Measurements from ENCODE around the gene PPP4R3B. TPM values are rescaled to one million over a fixed set of nuclear protein-coding genes. Genes with fewer than 3 reads are reported as not detected.

PPP4R3B gene
- total and polyA plus RNA-seq, 2 of the 13 experiments (the other 11 are each of a cell fraction or from before 2014, with no cell fraction given): 24.2 to 53.0 TPM

DNA sequence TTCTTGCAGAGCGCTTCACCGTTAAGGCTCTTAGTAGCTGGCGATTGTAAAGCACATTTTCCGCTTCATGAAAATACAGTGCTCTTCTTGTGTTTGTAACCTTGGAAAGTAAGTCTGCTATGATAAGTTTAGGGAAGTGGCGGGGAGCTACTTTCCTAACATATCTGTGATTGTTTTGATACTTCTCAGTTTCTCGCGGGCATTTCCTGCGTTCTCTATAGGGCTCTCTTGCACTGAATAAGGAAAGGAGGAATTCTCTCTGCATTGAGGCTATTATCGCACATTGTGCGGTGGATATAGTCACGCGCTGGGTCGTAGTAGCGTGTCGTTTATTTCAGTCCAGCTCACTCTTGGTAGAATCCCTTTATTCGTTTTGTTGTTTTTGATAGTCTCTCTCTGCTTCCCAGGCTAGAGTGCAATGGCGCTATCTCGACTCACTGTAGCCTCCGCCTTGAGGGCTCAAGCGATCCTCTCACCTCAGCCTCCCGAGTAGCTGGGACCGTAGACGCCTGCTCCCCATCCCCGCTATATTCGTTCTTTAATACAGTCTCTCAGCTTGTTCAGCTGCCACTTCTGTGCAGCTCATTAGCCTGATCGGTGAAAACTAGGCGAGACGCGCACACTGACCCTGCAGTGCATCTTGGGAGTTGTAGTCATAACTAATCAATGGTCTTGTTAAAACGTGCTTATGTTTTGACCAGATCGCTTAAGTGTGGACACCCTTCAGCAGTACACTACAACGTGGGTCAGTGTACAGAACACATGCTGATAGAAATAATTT is 1.0 kb upstream of the PPP4R3B start (continued):
- no peak for TF ChIP-seq MTF2 (CRISPR knock-in tag; IDR thresholded peaks at IDR 0.05; ENCODE audit: borderline replicate concordance)
- no peak for TF ChIP-seq ZNF569 (CRISPR knock-in tag; IDR thresholded peaks at IDR 0.05; ENCODE audit: borderline replicate concordance)
- no peak for TF ChIP-seq SYNCRIP (IDR thresholded peaks at IDR 0.05; ENCODE audit: insufficient read depth, low read depth, low read length)
- no peak for TF ChIP-seq CREBL2 (CRISPR knock-in tag; IDR thresholded peaks at IDR 0.05; ENCODE audit: borderline replicate concordance)
- no peak for TF ChIP-seq ZNF570 (CRISPR knock-in tag; IDR thresholded peaks at IDR 0.05; ENCODE audit: borderline replicate concordance)
- no peak for TF ChIP-seq AKAP8 (CRISPR knock-in tag; IDR thresholded peaks at IDR 0.05)
- TF ChIP-seq ZNF746 (CRISPR knock-in tag; IDR thresholded peaks at IDR 0.05): no peak; the same call in 1 of the 2 replicates
- TF ChIP-seq ZC3H4 (CRISPR knock-in tag; IDR thresholded peaks at IDR 0.05; ENCODE audit: borderline replicate concordance): no peak
- TF ChIP-seq ZNF468 (CRISPR knock-in tag; IDR thresholded peaks at IDR 0.05): no peak

GRCh38 chr2:55618025-55618274 is 528 bp upstream of the PPP4R3B start:
- H3K4me3 ChIP-seq (replicated peaks in 1 of 3; ENCODE audit: insufficient read depth in 1 of 3, low read depth in 2 of 3, low read length in 3 of 3): peak overlapping the region; percentile 68 to 99 (median 90)
- in situ Hi-C loops (cut with HindIII; ENCODE audit: extremely low pct_ligation_motif_present, low pct_unique_long_range_greater_than_20kb) (no loop called here), intact Hi-C loops (cut with micrococcal nuclease; ENCODE audit: unreplicated experiment) (loop anchor here (5.0 kb wide), 1 partner anchor 201 kb away; the partner anchor contains the start of gene CCDC88A)
- no peaks in the 10 kb centered on the region for H3K9me3 ChIP-seq (ENCODE audit: low read length)
- ATAC-seq (no peak), DNase-seq (ENCODE audit: low spot score) (no peak), FAIRE-seq (no peak)
- ChIA-PET POLR2A (interaction anchor here (0.6 to 2.8 kb wide), 9 partner anchors 8 to 568 kb away, joined by 3 to 20 read pairs (median 5); partner anchors contain the start of genes CFAP36 and RTN4), CTCF (ENCODE audit: low intra/inter-chr PET ratio, low total read pairs) (no interaction called here)
- WGBS (ENCODE audit: low lambda C conversion rate): 1% methylated on average over 10 of the region's 10 CpGs
- peaks cover 0 to 24% of the 10 kb centered on the region in 2 experiments; a peak in 4 of 5 replicates for H3K36me3 ChIP-seq (replicated peaks in 1 of 2; ENCODE audit: control insufficient read depth in 1 of 2, insufficient read depth in 2 of 2, low read length in 2 of 2)
- H3K4me2 ChIP-seq (ENCODE audit: low read depth, low read length): peak overlapping the region; percentile 98
- H4K20me1 ChIP-seq (ENCODE audit: insufficient read depth, low read length): peaks cover 31% of the 10 kb centered on the region
- peaks cover 0 to 5% of the 10 kb centered on the region in 2 experiments; a peak in 1 of 5 replicates for H3K27me3 ChIP-seq (ENCODE audit: control insufficient read depth in 1 of 2, insufficient read depth in 2 of 2, low read length in 2 of 2)
- H3K27ac ChIP-seq (ENCODE audit: extremely low read length, insufficient read depth, low read length): peak overlapping the region; percentile 95
- peak overlapping the region; percentile 99 for H3K9ac ChIP-seq (ENCODE audit: insufficient read depth, low read depth, low read length)
- peaks cover 42% of the 10 kb centered on the region for H3K4me1 ChIP-seq (ENCODE audit: insufficient read depth, low read length)
- BruUV-seq (replicated peaks): no TSS peak
- H3K79me2 ChIP-seq (ENCODE audit: insufficient read depth, low read length): peaks cover 85% of the 10 kb centered on the region
- H2AFZ ChIP-seq (ENCODE audit: low read length): no peak overlapping the region
- TF ChIP-seq, protein P1, sequence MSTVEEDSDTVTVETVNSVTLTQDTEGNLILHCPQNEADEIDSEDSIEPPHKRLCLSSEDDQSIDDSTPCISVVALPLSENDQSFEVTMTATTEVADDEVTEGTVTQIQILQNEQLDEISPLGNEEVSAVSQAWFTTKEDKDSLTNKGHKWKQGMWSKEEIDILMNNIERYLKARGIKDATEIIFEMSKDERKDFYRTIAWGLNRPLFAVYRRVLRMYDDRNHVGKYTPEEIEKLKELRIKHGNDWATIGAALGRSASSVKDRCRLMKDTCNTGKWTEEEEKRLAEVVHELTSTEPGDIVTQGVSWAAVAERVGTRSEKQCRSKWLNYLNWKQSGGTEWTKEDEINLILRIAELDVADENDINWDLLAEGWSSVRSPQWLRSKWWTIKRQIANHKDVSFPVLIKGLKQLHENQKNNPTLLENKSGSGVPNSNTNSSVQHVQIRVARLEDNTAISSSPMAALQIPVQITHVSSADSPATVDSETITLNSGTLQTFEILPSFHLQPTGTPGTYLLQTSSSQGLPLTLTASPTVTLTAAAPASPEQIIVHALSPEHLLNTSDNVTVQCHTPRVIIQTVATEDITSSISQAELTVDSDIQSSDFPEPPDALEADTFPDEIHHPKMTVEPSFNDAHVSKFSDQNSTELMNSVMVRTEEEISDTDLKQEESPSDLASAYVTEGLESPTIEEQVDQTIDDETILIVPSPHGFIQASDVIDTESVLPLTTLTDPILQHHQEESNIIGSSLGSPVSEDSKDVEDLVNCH (CRISPR knock-in tag; IDR thresholded peaks at IDR 0.05): no peak
- peak; percentile 63; the same call in 1 of the 2 replicates for TF ChIP-seq NR2F2 (IDR thresholded peaks at IDR 0.05; ENCODE audit: borderline replicate concordance, low read depth)
- TF ChIP-seq NFIC (IDR thresholded peaks at IDR 0.05; ENCODE audit: low read length): peak; percentile 59; the same call in 1 of the 2 replicates
- TF ChIP-seq KDM5A (IDR thresholded peaks at IDR 0.05; ENCODE audit: borderline replicate concordance, low read length): 0 out of 2 replicates have a peak, but pooled peaks have one; percentile 67
- peak; percentile 12; the same call in 1 of the 2 replicates for TF ChIP-seq GFI1 (CRISPR knock-in tag; IDR thresholded peaks at IDR 0.05; ENCODE audit: borderline replicate concordance)
- no peak for TF ChIP-seq ZNF775 (CRISPR knock-in tag; IDR thresholded peaks at IDR 0.05; ENCODE audit: borderline replicate concordance)
- 0 out of 2 replicates have a peak, but pooled peaks have one; percentile 2 for TF ChIP-seq SMYD3 (CRISPR knock-in tag; IDR thresholded peaks at IDR 0.05)
- TF ChIP-seq SNAI1 (CRISPR knock-in tag; IDR thresholded peaks at IDR 0.05; ENCODE audit: borderline replicate concordance): no peak
- peak; percentile 8; the same call in 1 of the 2 replicates for TF ChIP-seq ELF4 (CRISPR knock-in tag; IDR thresholded peaks at IDR 0.05; ENCODE audit: borderline replicate concordance)
- no peak for TF ChIP-seq ZNF562 (CRISPR knock-in tag; IDR thresholded peaks at IDR 0.05; ENCODE audit: borderline replicate concordance)
- TF ChIP-seq CREB1 (IDR thresholded peaks at IDR 0.05): no peak
- TF ChIP-seq CREB1 (CRISPR knock-in tag; IDR thresholded peaks at IDR 0.05): peak; percentile 61
- TF ChIP-seq RBFOX2 (IDR thresholded peaks at IDR 0.05; ENCODE audit: low read depth, low read length): peak; percentile 3; the same call in 1 of the 2 replicates
